K562 (cell line): ENCODE data around the gene COASY. TPM values are rescaled to one million over a fixed set of nuclear protein-coding genes. Genes with fewer than 3 reads are reported as not detected.
A peak's percentile ranks its signal among the peaks of the same experiment; 100 is the strongest.

ENCODE experiments used
- BDP1 ChIP-seq: IDR thresholded peaks from 3 replicates; pipeline ENCODE4 v1.6.1; 2011; ENCODE audit not compliant: insufficient read length, insufficient read depth
- CREBBP ChIP-seq: IDR thresholded peaks from one replicate; pipeline ENCODE4 v1.6.1; 2012; ENCODE audit warnings: low read depth, mild to moderate bottlenecking, control low read depth, inconsistent platforms, low read length
- ESRRA ChIP-seq: fragments of 450-650 bp; IDR thresholded peaks from 2 replicates; pipeline ENCODE4 v1.6.1; 2014; ENCODE audit warnings: low read depth, mild to moderate bottlenecking, moderate library complexity, borderline replicate concordance
- FOS ChIP-seq: IDR thresholded peaks from 3 replicates; pipeline ENCODE4 v1.6.1; 2011; ENCODE audit not compliant: insufficient read length; ENCODE audit errors: extremely low read depth
- GABPA ChIP-seq: fragments of 200-800 bp; sonication (Bioruptor generic); conservative IDR thresholded peaks from 2 replicates; pipeline ENCODE4 v1.6.1; 2016; ENCODE audit warnings: low read depth, missing genetic modification characterization, missing compliant biosample characterization
- MTA1 ChIP-seq: fragments of 450-650 bp; IDR thresholded peaks from 2 replicates; pipeline ENCODE4 v1.6.1; 2017; ENCODE audit warnings: borderline replicate concordance
- MYBL2 ChIP-seq, 2 experiments: fragments of 450-650 bp in 1 of 2; sonication (generic) in 1 of 2; formaldehyde crosslinking in 1 of 2; IDR thresholded peaks; 2 replicates each; pipeline versions ENCODE4 v1.6.1 to v1.8.1; 2017 to 2022; ENCODE audit warnings: borderline replicate concordance in 1 of 2, inconsistent platforms in 1 of 2, low read depth in 1 of 2, mild to moderate bottlenecking in 1 of 2, missing genetic modification reagents in 1 of 2, moderate library complexity in 1 of 2
- PHF8 ChIP-seq: fragments of 200-600 bp; sonication (generic); IDR thresholded peaks from 2 replicates; pipeline ENCODE4 v1.6.1; 2012; ENCODE audit warnings: mixed run types, mild to moderate bottlenecking, inconsistent platforms, low read length, moderate library complexity, borderline replicate concordance
- RBBP5 ChIP-seq: fragments of 200-600 bp; sonication (generic); IDR thresholded peaks from 2 replicates; pipeline ENCODE4 v1.6.1; 2012; ENCODE audit warnings: borderline replicate concordance, mild to moderate bottlenecking, low read length, control low read depth, inconsistent platforms; ENCODE audit not compliant: insufficient read depth, poor library complexity, severe bottlenecking
- SUPT5H ChIP-seq: fragments of 450-650 bp; IDR thresholded peaks from 2 replicates; pipeline ENCODE4 v1.6.1; 2016
- XRCC4 ChIP-seq: IDR thresholded peaks from one replicate; pipeline ENCODE4 v1.6.1; 2011; ENCODE audit not compliant: insufficient read depth, insufficient read length; ENCODE audit errors: extremely low read depth
- polyA plus RNA-seq, 8 experiments: library from polyadenylated mRNA; depleted of rRNA in 4 of 8; stranded (reverse) in 5 of 8; unstranded in 3 of 8; fragments of >200 nt; fragmentation: Nextera tagmentation in 2 of 8; fragmentation: Illumina TruSeq in 1 of 8; extraction: Ambion mirVana in 2 of 8; extraction: Trizol in 1 of 8; gene quantifications; 2 replicates each; pipeline versions ENCODE4 v1.2.1 to v1.2.3, GENCODE V29; 2011 to 2014; ENCODE audit warnings: inconsistent platforms in 1 of 8, missing spikeins in 1 of 8
- total RNA-seq, 7 experiments: library from RNA; depleted of rRNA in 6 of 7; stranded (reverse); fragments of >200 nt in 6 of 7; fragmentation: Illumina TruSeq in 2 of 7; extraction: Trizol in 2 of 7; gene quantifications; 2 replicates each; pipeline versions ENCODE4 v1.2.1 to v1.2.3, GENCODE V29; 2011 to 2021; ENCODE audit warnings: low replicate concordance in 1 of 7
- TF ChIP-seq, protein P1 (sequence below), 3 experiments: fragments of 200-800 bp in 1 of 3; fragments of 250-450 bp in 1 of 3; fragments of 450-650 bp in 1 of 3; sonication (Bioruptor Pico) in 1 of 3; sonication (Bioruptor generic) in 1 of 3; formaldehyde crosslinking in 1 of 3; IDR thresholded peaks; 2 replicates each; pipeline versions ENCODE4 v1.6.1 to v1.8.0; 2016 to 2022; ENCODE audit warnings: mild to moderate bottlenecking in 2 of 3, missing genetic modification characterization in 2 of 3, missing compliant biosample characterization in 1 of 3, moderate library complexity in 1 of 3
- TF ChIP-seq, protein P2 (sequence below): fragments of 200-800 bp; sonication (Bioruptor generic); IDR thresholded peaks from 2 replicates; pipeline ENCODE4 v1.6.1; 2017; ENCODE audit warnings: missing genetic modification characterization, missing compliant biosample characterization
- TF ChIP-seq, protein P3 (sequence below): sonication (generic); formaldehyde crosslinking; IDR thresholded peaks from 2 replicates; pipeline ENCODE4 v1.4.0; 2020; ENCODE audit warnings: mild to moderate bottlenecking, missing genetic modification reagents
- TF ChIP-seq, protein P4 (sequence below), 2 experiments: fragments of 250-450 bp in 1 of 2; fragments of 450-650 bp in 1 of 2; sonication (Bioruptor Pico) in 1 of 2; IDR thresholded peaks; 2 replicates each; pipeline versions ENCODE4 v1.6.1 to v1.8.0; 2016 to 2021; ENCODE audit warnings: mild to moderate bottlenecking in 2 of 2, moderate library complexity in 2 of 2, missing compliant biosample characterization in 1 of 2, missing genetic modification characterization in 1 of 2
- TF ChIP-seq, protein P5 (sequence below): IDR thresholded peaks from 2 replicates; pipeline ENCODE4 v1.6.1; 2011; ENCODE audit not compliant: insufficient read length; ENCODE audit errors: extremely low read depth

The COASY gene
- total and polyA plus RNA-seq, 9 of the 15 experiments (the other 6 are each of a cell fraction or from before 2014, with no cell fraction given) = 25.4 to 175 (median 62.3) TPM

DNA sequence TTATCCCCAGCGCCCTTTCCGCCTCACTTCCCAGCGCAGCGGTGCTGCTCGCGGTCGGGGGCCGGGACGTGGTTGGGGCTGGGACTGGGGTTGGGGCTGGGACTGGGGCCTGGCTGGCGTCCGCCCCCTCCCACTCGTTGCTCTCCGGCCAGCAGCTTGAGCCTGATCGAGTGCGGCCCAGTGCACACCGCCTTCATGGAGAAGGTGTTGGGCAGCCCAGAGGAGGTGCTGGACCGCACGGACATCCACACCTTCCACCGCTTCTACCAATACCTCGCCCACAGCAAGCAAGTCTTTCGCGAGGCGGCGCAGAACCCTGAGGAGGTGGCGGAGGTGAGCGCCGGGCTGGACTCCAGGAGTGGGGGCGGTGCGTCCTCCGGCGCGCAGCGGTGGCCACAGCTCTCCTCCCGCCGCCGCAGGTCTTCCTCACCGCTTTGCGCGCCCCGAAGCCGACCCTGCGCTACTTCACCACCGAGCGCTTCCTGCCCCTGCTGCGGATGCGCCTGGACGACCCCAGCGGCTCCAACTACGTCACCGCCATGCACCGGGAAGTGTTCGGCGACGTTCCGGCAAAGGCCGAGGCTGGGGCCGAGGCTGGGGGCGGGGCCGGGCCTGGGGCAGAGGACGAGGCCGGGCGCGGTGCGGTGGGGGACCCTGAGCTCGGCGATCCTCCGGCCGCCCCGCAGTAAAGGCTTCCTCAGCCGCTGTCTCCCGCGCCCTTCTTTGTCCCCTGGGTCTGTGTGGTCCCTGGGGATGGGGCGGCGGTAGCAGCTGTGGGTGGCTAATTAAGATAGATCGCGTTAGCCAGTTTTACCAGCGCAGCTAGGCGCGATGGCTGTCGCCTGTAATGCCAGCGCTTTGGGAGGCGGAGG, 7.5 kb upstream of the COASY start (continued):
- TF ChIP-seq RBBP5 = peak; percentile 69
- TF ChIP-seq ESRRA = peak; percentile 44
- TF ChIP-seq, protein P1, sequence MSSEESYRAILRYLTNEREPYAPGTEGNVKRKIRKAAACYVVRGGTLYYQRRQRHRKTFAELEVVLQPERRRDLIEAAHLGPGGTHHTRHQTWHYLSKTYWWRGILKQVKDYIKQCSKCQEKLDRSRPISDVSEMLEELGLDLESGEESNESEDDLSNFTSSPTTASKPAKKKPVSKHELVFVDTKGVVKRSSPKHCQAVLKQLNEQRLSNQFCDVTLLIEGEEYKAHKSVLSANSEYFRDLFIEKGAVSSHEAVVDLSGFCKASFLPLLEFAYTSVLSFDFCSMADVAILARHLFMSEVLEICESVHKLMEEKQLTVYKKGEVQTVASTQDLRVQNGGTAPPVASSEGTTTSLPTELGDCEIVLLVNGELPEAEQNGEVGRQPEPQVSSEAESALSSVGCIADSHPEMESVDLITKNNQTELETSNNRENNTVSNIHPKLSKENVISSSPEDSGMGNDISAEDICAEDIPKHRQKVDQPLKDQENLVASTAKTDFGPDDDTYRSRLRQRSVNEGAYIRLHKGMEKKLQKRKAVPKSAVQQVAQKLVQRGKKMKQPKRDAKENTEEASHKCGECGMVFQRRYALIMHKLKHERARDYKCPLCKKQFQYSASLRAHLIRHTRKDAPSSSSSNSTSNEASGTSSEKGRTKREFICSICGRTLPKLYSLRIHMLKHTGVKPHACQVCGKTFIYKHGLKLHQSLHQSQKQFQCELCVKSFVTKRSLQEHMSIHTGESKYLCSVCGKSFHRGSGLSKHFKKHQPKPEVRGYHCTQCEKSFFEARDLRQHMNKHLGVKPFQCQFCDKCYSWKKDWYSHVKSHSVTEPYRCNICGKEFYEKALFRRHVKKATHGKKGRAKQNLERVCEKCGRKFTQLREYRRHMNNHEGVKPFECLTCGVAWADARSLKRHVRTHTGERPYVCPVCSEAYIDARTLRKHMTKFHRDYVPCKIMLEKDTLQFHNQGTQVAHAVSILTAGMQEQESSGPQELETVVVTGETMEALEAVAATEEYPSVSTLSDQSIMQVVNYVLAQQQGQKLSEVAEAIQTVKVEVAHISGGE (CRISPR knock-in tag; IDR thresholded peaks at IDR 0.05) = peak in 1 of 3 experiments; percentile 51; a peak in 1 of 6 replicates
- TF ChIP-seq FOS = no peak
- TF ChIP-seq SUPT5H = peak; percentile 77
- no peak for TF ChIP-seq BDP1
- TF ChIP-seq MYBL2 (IDR thresholded peaks at IDR 0.05; ENCODE audit: low read depth) = no peak
- TF ChIP-seq MYBL2 (CRISPR knock-in tag; IDR thresholded peaks at IDR 0.05; ENCODE audit: borderline replicate concordance) = no peak
- TF ChIP-seq, protein P2, sequence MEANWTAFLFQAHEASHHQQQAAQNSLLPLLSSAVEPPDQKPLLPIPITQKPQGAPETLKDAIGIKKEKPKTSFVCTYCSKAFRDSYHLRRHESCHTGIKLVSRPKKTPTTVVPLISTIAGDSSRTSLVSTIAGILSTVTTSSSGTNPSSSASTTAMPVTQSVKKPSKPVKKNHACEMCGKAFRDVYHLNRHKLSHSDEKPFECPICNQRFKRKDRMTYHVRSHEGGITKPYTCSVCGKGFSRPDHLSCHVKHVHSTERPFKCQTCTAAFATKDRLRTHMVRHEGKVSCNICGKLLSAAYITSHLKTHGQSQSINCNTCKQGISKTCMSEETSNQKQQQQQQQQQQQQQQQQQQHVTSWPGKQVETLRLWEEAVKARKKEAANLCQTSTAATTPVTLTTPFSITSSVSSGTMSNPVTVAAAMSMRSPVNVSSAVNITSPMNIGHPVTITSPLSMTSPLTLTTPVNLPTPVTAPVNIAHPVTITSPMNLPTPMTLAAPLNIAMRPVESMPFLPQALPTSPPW = no peak; the same call in 1 of the 2 replicates
- TF ChIP-seq, protein P3, sequence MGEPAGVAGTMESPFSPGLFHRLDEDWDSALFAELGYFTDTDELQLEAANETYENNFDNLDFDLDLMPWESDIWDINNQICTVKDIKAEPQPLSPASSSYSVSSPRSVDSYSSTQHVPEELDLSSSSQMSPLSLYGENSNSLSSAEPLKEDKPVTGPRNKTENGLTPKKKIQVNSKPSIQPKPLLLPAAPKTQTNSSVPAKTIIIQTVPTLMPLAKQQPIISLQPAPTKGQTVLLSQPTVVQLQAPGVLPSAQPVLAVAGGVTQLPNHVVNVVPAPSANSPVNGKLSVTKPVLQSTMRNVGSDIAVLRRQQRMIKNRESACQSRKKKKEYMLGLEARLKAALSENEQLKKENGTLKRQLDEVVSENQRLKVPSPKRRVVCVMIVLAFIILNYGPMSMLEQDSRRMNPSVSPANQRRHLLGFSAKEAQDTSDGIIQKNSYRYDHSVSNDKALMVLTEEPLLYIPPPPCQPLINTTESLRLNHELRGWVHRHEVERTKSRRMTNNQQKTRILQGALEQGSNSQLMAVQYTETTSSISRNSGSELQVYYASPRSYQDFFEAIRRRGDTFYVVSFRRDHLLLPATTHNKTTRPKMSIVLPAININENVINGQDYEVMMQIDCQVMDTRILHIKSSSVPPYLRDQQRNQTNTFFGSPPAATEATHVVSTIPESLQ = 0 out of 2 replicates have a peak, but pooled peaks have one; percentile 71
- TF ChIP-seq GABPA (tag) = peak; percentile 82
- TF ChIP-seq, protein P4, sequence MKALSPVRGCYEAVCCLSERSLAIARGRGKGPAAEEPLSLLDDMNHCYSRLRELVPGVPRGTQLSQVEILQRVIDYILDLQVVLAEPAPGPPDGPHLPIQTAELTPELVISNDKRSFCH (CRISPR knock-in tag; IDR thresholded peaks at IDR 0.05) = no peak
- TF ChIP-seq, protein P4 (tag; IDR thresholded peaks at IDR 0.05) = no peak
- peak; percentile 60; the same call in 1 of the 2 replicates for TF ChIP-seq PHF8
- peak; percentile 88 for TF ChIP-seq MTA1
- TF ChIP-seq, protein P5, sequence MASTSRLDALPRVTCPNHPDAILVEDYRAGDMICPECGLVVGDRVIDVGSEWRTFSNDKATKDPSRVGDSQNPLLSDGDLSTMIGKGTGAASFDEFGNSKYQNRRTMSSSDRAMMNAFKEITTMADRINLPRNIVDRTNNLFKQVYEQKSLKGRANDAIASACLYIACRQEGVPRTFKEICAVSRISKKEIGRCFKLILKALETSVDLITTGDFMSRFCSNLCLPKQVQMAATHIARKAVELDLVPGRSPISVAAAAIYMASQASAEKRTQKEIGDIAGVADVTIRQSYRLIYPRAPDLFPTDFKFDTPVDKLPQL = no peak
- no peak for TF ChIP-seq CREBBP
- no peak for TF ChIP-seq XRCC4
